Fibroblast of peridontal ligament (primary cell): ENCODE results near the gene PADI6.
"Not testable (repeated sequence)": the region's sequence is repeated elsewhere in the genome, so short reads cannot be mapped to it uniquely, and the experiment has no call there.

Experiments used
- DNase-seq: peaks from one replicate; pipeline ENCODE4 v3.0.0-alpha.2; 2010; ENCODE audit errors: extremely low read depth

Gene PADI6

GRCh38 chr1:17371896-17372295 lies at the start of gene PADI6:
PADI6 (plus strand) TSS chr1:17372196; CDS start chr1:17372246, 50 bp downstream.
- DNase-seq: no peak

GRCh38 chr1:17328855-17329254 lies 43.1 kb upstream of the PADI6 start:
- DNase-seq: no peak

GRCh38 chr1:17329610-17330009 lies 42.4 kb upstream of the PADI6 start:
- no peak for DNase-seq

- no peak for DNase-seq
These were observed 41.1 kb upstream of the PADI6 start for GRCh38 chr1:17330856-17331255.

GRCh38 chr1:17333081-17333480 lies 38.9 kb upstream of the PADI6 start:
- no peak for DNase-seq

- DNase-seq: peak; percentile 45
These were observed 35.9 kb upstream of the PADI6 start for GRCh38 chr1:17335821-17336710.

GRCh38 chr1:17338706-17339493 lies 33.1 kb upstream of the PADI6 start:
- DNase-seq: no peak

GRCh38 chr1:17339521-17339920 lies 32.5 kb upstream of the PADI6 start:
- DNase-seq: no peak

GRCh38 chr1:17340358-17340757 lies 31.6 kb upstream of the PADI6 start:
- no peak for DNase-seq

- DNase-seq: no peak
These were observed 30.0 kb upstream of the PADI6 start for GRCh38 chr1:17342014-17342441.

GRCh38 chr1:17345506-17345905 lies 26.5 kb upstream of the PADI6 start:
- not testable (repeated sequence) for DNase-seq

- no peak for DNase-seq
These were observed 25.8 kb upstream of the PADI6 start for GRCh38 chr1:17346046-17346789.

- DNase-seq: no peak
These were observed 24.0 kb upstream of the PADI6 start for GRCh38 chr1:17347769-17348592.

GRCh38 chr1:17348593-17349234 lies 23.3 kb upstream of the PADI6 start:
- no peak for DNase-seq

- no peak for DNase-seq
These were observed 21.9 kb upstream of the PADI6 start for GRCh38 chr1:17350083-17350482.

GRCh38 chr1:17350928-17351446 lies 21.0 kb upstream of the PADI6 start:
- DNase-seq: no peak

GRCh38 chr1:17351598-17352324 lies 20.2 kb upstream of the PADI6 start:
- no peak for DNase-seq

GRCh38 chr1:17352419-17352909 lies 19.5 kb upstream of the PADI6 start:
- no peak for DNase-seq

- DNase-seq: no peak
These were observed 16.1 kb upstream of the PADI6 start for GRCh38 chr1:17355898-17356297.
